NB4 (cell line): ENCODE measurements around the gene PLEKHF1.

Source experiments
- DNase-seq: peaks from one replicate; pipeline ENCODE4 v3.0.0; 2010; ENCODE audit warnings: low read depth
- H3K4me3 ChIP-seq: one replicate; pipeline ENCODE4 v1.5.1; 2011; ENCODE audit warnings: mild to moderate bottlenecking, low read depth, low read length, moderate library complexity
- MAX ChIP-seq: IDR thresholded peaks from 2 replicates; pipeline ENCODE4 v1.6.1; 2011; ENCODE audit warnings: low read depth, low read length
- MYC ChIP-seq: IDR thresholded peaks from 2 replicates; pipeline ENCODE4 v1.6.1; 2011; ENCODE audit warnings: low read depth, low read length
- POLR2A ChIP-seq: IDR thresholded peaks from 2 replicates; pipeline ENCODE4 v1.6.1; 2011; ENCODE audit warnings: mild to moderate bottlenecking; ENCODE audit not compliant: insufficient read length; ENCODE audit errors: extremely low read depth
- TF ChIP-seq, protein P1 (sequence below): IDR thresholded peaks from one replicate; pipeline ENCODE4 v1.5.1; 2012; ENCODE audit warnings: low read depth, low read length

Gene PLEKHF1

DNA sequence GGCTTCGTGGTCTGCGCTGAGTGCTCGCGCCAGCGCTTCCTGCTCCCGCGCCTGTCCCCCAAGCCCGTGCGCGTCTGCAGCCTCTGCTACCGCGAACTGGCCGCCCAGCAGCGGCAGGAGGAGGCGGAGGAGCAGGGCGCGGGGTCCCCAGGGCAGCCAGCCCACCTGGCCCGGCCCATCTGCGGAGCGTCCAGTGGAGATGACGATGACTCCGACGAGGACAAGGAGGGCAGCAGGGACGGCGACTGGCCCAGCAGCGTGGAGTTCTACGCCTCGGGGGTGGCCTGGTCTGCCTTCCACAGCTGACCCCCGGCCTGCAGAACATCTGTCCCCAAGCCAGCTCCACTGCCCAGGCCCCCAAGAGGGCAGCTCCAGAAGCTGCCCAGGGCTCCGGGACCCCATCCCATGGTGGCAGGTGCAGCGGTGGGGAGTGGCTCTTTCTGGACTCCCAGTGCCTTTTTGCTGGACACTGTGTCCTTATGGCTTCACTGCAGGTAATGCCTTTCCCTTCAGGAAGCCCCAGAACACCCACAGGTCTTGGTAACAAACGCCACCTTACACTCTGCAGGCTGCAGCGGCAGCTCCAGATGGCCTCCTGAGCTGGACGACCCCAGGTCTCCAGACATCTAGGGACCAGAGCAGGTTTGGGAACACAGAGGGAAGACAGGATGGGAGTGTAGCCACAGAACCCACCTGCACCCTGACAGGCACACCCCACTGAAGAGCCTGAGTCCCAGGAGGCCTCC is 9.3 kb downstream of the PLEKHF1 start:
- TF ChIP-seq MAX (no peak), MYC (no peak), POLR2A (no peak)
- TF ChIP-seq, protein P1, sequence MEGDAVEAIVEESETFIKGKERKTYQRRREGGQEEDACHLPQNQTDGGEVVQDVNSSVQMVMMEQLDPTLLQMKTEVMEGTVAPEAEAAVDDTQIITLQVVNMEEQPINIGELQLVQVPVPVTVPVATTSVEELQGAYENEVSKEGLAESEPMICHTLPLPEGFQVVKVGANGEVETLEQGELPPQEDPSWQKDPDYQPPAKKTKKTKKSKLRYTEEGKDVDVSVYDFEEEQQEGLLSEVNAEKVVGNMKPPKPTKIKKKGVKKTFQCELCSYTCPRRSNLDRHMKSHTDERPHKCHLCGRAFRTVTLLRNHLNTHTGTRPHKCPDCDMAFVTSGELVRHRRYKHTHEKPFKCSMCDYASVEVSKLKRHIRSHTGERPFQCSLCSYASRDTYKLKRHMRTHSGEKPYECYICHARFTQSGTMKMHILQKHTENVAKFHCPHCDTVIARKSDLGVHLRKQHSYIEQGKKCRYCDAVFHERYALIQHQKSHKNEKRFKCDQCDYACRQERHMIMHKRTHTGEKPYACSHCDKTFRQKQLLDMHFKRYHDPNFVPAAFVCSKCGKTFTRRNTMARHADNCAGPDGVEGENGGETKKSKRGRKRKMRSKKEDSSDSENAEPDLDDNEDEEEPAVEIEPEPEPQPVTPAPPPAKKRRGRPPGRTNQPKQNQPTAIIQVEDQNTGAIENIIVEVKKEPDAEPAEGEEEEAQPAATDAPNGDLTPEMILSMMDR = no peak
- no peak for DNase-seq
- no peak overlapping the region for H3K4me3 ChIP-seq

DNA sequence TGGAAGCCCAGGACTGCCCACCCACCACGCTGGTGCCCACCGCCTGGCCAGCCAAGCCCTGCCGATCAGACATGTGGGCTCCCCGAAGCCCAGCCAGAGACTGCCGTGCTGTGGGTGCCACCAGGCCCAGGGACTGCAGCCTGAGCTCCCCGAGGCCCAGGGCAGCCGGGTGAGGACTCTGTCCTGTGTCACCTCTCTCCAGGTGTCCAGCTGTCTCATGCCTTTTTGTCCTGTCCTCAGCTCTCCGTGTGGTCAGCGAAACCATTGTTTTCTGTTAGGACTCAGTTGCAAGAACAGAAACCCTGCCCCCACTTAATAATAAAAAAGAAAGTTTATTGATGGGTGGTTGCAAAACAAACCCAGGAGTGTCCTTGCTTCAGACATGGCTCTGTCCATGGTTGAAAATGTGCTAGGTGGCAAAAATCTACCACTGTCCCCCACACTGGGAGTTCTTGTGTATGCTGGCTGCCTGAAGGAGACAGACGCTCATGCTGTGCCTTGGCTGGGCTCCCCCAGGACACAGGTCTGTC is 9.9 kb downstream of the PLEKHF1 start:
- DNase-seq = no peak
- no peak overlapping the region for H3K4me3 ChIP-seq
- TF ChIP-seq, protein P1 = no peak
- no peak for TF ChIP-seq POLR2A
- TF ChIP-seq MAX = no peak
- TF ChIP-seq MYC = no peak

DNA sequence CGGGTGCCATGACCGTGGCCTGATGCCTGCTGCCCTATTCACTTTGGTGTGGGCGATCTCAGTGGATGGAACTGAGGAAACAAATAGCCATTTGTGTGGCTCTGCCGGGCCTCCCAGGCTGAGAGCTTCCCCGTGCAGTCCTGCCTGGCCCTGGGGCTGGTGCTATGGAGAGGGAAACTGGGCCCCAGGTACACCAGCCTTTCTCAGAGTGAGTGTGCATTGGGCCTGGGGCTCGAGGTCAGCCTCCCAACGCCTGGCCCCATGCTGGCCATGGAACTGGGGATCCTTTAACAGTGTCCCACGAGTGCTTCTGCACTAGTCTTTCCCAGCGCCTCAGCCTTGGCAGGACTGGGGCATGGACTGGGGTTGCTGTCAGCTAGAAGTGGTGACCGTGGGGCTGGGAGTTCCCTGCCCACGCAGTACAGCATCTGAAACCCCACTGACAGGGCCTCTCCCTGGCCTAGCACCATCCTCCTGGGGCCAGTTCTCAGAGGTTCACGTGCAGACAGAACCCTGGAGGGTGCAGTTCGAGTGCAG is 10.5 kb downstream of the PLEKHF1 start:
- TF ChIP-seq, protein P1 = no peak
- TF ChIP-seq MAX (no peak), MYC (no peak)
- DNase-seq = no peak
- no peak overlapping the region for H3K4me3 ChIP-seq

GRCh38 chr19:29676586-29676985 is 11.3 kb downstream of the PLEKHF1 start:
- DNase-seq = no peak
- TF ChIP-seq, protein P1 = no peak
- no peak for TF ChIP-seq MYC
- no peak for TF ChIP-seq MAX
- TF ChIP-seq POLR2A = no peak

GRCh38 chr19:29677001-29677817 is 11.9 kb downstream of the PLEKHF1 start:
- H3K4me3 ChIP-seq = no peak overlapping the region
- TF ChIP-seq POLR2A = no peak
- TF ChIP-seq, protein P1 = no peak
- TF ChIP-seq MAX = no peak
- no peak for TF ChIP-seq MYC

More at GRCh38 chr19:29676586-29676985, 11.3 kb downstream of the PLEKHF1 start:
- no peak overlapping the region for H3K4me3 ChIP-seq

More at GRCh38 chr19:29677001-29677817, 11.9 kb downstream of the PLEKHF1 start:
- no peak for DNase-seq
